ENCODE results near the gene SZRD1. TPM values are rescaled to one million over a fixed set of nuclear protein-coding genes. Genes with fewer than 3 reads are reported as not detected.
A peak's percentile ranks its signal among the peaks of the same experiment; 100 is the strongest.
"Not testable (repeated sequence)": the region's sequence is repeated elsewhere in the genome, so short reads cannot be mapped to it uniquely, and the experiment has no call there.

SZRD1 gene, protein sequence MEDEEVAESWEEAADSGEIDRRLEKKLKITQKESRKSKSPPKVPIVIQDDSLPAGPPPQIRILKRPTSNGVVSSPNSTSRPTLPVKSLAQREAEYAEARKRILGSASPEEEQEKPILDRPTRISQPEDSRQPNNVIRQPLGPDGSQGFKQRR
- total RNA-seq (2014; rRNA removed; shearing (Covaris generic)) = 60.1 and 68.0 TPM in 2 replicates

DNA sequence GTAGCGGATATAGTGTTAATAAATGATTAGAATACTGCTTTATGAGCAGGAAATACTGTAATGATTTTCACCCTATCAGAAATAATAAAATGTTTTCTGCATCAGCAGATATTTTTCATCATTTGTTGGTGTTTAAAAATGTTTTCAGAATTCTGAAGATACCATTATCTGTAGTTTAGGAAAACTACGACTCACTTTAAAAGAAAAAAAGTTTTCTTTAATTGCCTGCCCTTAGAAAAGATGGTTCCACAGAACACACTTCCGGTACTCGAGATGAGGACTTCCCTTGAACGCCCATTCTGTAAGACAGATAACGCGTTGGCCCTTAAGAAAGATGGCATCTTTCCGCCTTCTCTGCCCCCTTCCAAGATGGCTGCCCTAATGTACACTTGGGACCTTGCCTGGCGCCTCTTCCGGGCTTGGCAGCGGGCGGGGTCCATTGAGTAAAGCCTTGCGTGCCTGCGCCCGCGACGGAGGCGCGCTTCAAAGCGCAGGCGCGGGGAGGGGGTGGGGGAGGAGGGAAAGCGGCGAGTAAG, at the start of gene SZRD1:
TSS of gene SZRD1 (plus strand) at position 521 of the 536 bp plus-strand sequence. CDS start 16 bp downstream, outside the sequence.
- peak; percentile 99 for DNase-seq (ENCODE audit: low spot score)

DNA sequence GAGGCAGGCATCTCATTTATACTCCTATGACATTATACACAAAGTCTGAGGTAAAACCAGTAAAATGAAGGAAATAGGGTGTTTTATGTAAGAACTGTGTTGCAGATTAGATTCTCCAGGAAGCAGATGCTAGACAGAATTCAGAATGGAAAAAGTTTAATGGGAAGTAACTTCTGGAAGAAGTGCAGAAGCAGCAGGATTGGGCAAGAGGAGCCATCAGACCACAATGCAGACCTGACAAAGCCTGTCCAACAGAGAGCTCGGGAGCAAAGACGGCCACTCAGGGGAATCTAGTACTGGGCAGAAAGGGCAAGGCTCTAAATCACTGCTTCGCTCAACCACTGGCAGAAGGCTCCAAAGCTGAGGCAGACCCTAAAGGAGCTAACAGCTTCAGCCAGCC, 48.5 kb upstream of the SZRD1 start:
- no peak for DNase-seq (ENCODE audit: low spot score)

DNA sequence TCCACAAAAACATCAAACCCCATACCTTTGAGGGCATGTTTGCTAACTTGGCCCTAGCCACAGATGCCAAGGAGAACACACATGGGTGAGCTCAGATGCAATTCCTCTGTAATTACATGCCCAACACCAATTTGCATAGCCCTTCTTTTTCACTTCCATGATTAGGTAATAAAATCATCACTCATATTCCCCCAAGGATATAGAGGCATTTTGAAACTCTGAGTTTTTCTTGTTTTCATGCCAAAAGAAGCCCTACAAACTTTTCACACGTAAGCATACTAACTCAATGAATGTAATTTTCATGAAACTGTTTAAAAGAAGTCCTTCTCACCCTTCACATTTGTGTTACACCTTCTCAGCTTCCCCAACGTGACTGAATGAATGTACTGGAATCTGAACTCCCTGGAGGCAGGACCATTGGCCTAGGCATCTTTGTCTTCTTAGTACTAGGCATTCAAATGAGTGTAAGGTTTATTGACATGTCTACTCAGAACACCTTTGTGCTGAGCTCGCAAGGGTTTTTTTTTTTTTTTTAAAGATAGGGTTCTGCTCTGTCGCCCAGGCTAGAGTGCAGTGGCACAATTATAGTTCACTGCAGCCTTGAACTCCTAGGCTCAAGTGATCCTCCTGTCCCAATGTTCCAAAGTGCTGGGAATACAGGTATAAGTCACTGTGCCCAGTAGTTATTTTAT, 45.7 kb upstream of the SZRD1 start:
- no peak for DNase-seq (ENCODE audit: low spot score)

DNA sequence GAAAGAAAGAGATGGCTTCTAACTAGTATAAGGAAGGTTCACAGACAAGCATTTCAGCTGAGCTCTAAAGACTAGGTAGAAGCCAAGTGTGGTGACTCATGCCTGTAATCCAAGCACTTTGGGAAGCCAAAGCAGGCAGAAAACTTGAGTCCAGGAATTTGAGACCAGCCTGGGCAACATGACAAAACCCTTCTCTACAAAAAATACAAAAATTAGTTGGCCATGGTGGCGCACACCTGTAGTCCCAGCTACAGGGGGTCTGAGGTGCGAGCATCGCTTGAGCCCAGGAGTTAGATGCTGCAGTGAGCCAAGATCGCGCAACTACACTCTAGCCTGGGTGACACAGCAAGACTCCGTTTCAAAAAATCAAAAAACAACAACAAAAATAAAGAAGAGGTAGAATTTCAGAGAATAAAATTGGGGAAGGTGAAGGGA, 42.6 kb upstream of the SZRD1 start:
- DNase-seq (ENCODE audit: low spot score) = peak; percentile 64

DNA sequence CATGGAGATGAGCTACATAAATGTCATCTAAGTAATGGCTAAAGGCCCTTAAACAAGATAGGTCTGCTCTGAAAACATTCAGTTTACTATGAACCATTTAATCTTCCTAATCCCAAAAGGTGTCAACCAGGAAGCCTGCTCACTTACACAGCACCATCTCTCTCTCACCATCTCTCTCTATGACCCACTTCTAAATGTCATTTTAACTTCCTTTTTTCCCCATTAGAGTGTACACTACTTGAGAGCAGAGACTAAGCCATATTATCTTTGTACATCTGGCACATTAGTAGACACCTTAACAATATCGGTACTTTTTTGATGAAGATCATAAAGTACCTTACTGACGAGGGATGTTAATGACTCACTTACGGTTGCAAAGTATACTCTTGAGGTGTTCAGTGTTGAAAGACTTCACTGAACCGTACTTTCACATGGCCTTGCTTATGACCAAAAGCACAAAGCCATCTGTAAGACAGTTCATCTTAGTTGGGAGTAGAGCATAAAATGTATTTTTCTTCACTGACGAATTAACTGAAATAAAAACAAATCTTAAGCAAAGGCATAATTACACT, 40.1 kb upstream of the SZRD1 start:
- no peak for DNase-seq (ENCODE audit: low spot score)

DNA sequence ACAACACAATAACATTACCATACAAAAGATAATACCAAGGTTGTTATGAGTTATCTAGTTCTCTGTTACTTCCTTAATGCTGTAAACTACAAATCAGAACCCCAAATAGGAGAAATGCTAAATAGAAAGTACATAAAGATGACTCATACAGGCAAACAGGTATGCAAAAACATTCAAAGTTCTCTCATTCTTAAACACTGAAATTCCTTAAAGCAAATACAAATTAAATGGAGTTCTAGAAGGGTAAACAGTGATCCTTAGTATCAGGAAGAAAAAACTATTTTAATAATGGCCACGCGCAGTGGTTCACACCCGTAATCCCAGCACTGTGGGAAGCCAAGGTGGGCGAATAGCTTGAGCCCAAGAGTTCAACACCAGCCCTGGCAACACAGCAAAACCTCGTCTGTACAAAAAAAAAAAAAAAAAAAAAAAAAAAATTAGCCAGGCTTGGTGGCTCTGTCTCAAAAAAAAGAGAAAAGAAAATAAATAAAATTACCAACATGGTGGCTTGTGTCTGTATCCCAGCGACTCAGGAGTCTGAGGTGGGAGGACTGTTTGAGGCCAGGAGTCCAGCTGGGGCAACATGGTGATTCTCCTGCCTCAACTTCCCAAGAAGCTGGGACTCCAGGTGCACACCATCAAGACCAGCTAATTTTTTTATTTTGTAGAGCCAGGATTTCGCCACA, 32.2 kb upstream of the SZRD1 start:
- no peak for DNase-seq (ENCODE audit: low spot score)

DNA sequence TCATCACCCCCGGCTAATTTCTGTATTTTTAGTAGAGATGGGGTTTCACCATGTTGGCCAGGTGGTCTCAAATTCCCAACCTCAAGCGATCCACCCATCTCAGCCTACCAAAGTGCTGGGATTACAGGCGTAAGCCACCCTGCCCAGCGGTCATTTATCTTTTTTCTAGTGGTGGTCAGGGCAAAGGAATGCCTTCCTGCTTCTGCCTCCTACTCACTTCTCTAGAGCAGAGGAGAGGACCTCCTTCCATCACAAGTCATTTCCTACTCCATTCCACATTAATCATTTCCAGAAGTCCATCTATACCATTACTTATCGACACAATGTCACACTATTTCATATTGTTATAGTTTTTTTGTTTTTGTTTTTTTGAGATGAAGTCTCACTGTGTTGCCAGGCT, 28.1 kb upstream of the SZRD1 start:
- DNase-seq (ENCODE audit: low spot score) = no peak

DNA sequence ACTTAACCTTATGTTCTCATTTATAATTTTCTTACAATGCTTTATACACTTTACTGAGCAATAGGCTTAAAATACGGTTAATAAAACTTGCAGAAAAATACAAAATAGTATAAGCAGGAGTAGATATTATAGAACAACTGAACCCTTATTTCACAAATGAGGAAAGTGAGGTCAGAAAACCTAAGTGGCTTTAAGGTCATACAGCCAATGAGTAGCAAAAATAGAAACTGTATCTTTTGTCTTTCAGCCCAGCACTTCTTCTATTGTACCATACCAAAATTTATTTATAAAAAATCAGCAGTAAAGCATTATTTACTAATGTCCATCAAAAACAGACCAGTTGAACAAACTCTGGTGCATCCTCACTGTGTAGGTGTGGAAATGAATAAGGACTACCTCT, 26.4 kb upstream of the SZRD1 start:
- DNase-seq (ENCODE audit: low spot score) = no peak

DNA sequence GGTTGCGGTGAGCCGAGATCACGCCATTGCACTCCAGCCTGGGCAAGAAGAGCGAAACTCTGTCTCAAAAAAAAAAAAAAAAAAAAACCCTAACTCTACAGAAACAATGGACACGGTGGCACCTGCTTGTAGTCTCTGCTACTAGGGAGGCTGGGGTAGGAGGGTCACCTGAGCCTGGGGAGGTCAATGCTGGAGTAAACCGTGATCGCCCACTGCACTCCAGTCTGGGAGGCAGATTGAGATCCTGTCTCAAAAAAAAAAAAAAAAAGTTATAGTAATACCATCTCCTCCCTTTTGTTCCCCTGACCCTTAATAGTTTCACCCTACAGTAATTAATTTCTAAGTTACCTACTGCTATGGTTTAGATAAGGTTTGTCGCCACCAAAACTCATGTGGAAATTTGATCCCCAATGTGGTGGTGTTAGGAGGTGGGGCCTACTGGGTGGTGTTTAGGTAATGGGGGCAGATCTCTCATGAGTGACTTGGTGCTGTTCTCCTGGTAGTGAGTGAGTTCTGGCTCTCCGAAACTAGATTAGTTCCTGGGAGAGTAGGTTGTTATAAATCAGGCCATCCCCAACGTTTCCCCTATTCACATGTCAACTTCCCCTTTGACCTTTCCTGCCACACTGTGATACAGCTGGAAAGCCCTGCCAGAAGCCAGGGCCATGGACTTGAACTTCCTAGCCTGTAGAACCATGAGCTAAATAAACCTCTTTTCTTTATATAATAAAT, 24.5 kb upstream of the SZRD1 start:
- DNase-seq (ENCODE audit: low spot score) = no peak

DNA sequence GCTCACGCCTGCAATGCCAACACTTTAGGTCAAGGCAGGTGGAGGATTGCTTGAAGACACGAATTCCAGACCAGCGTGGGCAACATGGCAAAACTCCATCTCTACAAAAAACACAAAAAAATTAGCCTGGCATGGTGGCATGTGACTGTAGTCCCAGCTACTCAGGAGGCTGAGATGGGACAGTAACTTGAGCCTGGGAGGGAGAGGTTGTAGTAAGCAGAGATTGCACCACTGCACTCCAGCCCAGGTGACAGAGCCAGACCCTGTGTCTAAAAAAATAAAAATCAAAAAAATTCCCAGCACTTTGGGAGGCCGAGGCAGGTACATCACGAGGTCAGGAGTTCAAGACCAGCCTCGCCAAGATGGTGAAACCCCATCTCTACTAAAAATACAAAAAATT, 23.8 kb upstream of the SZRD1 start:
- not testable (repeated sequence) for DNase-seq (ENCODE audit: low spot score)

DNA sequence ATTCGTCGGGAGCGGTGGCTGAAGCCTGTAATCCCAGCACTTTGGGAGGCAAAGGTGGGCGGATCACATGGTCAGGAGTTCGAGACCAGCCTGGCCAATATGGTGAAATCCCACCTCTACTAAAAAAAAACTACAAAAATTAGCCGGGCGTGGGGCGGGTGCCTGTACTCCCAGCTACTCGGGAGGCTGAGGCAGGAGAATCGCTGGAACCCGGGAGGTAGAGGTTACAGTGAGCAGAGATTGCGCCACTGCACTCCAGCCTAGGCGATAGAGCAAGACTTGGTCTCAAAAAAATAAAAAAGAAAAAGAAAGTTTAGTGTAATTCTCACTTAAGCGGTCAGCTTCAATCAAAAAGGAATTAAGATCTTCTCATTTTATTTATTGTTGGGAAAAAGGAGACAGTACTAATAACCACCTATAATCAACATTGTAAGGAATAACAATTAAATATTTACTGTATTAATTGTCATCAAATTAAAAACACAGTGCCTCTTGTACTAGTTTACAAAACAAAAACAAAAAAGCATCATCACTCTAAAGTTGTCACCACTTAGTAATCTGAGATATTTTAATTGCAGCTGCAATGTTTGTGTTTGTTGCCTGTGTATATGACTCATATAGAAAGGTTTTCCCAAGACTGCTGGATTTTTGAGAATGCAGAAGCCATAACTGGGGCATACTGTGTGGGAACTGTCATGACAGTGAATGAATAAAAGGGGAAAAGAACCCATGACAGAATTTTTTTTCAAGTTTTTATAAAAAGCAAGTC, 18.4 kb upstream of the SZRD1 start:
- peak; percentile 62 for DNase-seq (ENCODE audit: low spot score)

DNA sequence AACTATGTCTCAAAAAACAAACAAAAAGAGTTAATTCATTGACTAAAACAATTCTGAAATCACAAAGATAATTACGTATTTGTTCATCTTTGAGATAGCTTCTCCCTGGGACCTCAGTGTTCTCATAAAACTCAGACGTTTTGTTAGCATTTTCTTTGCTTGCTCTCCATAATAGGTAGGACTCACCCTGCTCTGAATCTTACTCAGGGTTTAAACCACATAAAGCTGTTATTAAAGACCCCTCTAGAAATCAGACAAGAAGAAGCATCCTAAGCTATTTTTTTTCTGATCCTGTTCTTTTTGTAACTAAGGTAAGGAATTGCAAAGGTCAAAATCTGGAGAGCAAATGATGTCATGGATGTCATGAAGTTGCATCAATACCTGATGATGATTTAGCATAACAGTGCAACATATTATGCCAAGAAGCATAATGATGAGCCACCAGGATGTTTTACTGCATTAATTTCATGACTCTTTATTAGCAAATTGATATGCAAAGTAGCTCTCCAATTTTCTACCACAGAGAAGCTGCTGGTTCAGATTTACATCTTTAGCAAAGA, 17.1 kb upstream of the SZRD1 start:
- no peak for DNase-seq (ENCODE audit: low spot score)

DNA sequence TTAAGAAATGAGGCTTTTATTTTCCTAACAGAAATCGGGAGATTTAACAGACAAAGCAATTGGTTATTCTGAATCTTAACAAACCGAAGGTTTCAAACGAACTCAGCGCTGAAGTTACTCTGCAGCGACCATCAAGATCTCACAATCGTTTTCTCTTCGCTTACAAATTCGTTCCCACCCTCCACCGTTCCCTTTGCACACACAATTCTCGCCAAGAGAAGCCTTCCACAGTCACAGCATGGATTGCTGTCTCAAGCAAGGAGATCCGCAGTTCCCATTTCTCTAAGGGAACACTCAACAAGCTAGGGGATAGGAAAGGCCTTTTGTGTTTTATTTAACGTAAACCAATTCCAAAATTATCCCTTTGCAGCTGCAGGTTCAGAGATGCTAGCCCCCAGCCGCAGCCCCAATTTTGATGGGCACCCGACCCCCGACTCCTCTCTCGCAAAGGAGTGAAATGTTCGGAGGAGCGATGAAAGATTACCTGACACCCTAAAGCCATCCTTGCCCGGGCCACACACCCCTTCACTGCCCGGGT, 15.5 kb upstream of the SZRD1 start:
- DNase-seq (ENCODE audit: low spot score) = no peak

DNA sequence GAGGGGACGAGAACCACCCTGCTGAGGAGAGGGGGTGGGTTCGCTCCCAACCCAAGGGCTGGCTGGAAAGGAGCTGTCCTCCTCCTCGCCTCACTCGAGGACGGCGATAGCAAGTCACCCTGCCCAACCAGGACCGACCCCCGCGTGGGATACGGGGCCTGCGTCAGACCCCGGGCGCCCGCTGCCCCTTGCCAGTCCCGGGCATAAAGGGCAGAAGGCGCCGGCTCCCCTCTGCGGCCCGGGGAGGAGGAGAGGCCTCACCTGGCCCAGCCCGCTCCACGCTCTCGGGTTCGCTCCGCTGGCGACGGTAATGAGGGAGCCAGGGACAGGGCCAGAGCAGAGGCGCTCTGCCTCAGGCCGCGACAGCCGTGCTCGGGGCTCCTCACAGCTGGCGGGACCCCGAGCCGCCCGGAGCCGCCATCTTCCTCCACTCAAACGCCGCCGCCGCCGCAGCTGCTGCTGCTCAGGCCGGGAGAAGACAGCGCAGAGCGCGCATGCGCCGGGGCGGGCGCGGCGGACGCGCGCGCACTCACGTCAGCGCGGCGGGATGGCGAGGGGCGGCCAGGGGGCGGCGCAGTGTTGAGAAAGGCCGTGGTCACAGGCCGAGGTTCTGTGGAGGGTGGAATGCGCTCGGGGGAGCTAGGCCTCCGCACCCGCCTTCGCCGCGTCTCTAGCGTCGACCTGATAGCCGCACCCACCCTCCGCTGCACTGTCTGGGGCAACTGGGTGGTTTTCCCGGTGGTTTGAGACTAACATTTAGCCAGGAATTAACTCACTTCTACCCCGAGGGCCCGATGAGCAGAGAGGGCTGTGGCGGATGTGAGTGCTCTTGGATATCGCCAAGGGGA, 14.8 kb upstream of the SZRD1 start, which contains the start of gene FBXO42:
TSS of gene FBXO42 (minus strand) at position 487 of the 848 bp plus-strand sequence. CDS start 37,062 bp downstream, outside the sequence.
- peak; percentile 81 for DNase-seq (ENCODE audit: low spot score)

DNA sequence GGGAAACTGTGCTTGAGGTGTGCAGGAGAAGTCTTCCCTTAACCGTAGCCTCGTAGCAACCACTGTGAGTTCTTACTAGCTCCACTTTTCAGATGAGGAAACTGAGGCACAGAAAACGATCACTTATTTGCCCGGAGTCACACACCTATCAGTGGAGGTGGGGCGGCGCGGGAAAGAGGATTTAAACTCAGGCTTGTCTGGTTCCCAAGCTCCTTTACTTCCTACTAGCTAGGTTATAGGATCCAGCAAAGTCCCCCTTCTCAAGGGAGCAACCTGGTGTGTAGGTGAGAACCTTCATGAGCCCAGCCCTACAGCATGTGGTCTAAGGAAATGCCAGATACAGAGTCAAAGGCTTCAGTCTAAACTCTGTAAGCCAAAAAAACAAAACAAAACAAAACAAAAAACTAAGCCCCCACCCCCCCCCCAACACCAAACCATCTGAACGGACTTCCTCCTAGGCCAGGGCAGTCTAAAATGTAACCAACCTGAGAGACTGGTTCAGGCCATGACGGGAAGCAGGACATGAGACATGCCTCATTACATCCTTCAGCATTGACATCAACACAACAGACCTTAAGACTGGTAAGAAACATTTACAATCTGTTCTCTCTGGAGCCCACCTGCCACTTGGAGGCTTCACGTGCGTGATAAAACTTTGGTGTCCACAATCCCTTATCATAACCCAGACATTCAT, 14.1 kb upstream of the SZRD1 start:
- no peak for DNase-seq (ENCODE audit: low spot score)

DNA sequence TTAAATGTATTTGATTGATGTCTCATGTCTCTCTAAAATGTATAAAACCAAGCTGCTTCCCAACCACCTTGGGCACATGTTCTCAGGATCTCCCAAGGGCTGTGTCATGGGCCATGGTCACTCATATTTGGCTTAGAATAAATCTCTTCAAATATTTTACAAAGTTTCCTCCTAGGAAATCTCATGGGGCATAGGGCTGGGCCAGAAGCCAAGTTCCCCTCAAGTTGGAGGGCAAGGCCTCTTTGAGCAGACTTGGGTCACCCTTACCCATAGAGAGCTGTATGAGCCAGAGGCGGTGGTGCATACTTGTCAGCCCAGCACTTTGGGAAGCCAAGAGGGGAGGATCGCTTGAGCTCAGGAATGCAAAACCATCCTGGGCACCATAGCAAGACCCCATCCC, 12.4 kb upstream of the SZRD1 start:
- no peak for DNase-seq (ENCODE audit: low spot score)

DNA sequence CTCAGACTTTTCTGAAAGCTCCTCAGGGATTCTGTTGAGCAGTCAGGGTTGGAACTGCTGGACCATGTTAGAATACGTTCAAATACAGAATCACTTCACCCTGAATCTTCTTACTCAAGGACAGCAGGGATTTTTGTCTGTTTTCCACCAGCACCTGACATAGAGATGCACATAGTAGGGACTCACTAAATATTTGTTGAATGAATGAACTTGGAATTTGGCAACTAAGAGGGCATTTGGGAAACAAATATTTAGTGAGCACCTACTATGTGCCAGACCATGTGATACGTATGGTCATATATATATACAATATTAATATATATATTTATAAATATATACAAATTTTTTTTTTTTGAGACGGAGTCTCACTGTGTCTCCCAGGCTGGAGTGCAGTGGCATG, 10.2 kb upstream of the SZRD1 start:
- DNase-seq (ENCODE audit: low spot score) = no peak

DNA sequence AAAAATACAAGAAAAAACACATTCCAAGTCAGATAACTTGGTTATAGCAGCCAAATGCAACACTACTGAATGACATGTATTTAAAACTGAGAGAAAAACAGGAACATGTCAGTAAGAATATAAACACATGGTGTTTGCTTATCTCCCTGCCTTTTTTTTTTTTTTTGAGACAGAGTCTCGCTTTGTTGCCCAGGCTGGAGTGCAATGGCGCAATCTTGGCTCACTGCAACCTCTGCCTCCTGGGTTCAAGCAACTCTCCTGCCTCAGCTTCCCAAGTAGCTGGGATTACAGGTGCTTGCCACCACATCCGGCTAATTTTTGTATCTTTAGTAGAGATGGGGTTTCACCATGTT, 1.9 kb upstream of the SZRD1 start:
- not testable (repeated sequence) for DNase-seq (ENCODE audit: low spot score)
